Measurements from ENCODE around the gene PINLYP.

DNA sequence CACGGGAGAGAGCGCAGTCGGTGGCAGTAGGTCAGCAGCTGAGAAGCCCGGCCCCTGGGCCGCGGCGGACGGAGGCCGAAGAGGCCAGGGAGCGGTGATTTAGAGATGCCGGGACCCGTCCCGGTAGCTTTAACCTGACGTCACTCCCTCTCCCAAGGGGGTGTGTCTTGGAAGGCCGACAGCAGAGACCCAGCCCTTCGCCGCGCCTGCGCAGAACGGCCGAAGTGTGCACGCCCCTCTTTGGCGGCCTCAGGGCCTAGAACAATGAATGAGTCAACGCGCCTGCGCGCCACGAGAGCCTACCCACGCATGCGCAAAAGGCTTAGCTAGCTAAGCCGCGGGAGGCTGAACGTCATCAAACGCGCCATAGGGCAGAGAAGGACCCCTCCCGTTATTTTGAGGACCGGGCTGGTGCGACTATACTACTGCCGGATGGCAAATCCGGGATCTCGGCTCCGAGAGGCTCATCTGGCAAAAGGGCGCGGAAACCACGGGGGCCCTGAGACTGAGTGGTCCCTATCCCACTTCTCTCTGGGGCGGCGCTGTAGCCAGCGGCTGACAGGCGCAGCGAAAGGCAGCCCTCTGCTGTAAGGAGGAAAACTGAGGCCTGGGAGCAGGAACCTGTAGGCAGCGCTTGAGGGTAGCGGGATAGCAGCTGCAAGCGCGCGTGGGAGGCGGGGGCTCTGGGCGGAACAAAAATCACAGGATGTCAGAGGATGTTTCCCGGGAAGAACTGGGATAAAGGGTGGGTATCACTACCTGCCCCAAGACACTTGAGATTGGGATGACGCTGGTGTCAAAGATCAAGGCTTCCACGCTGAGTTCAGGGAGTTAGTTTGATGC lies 20.6 kb downstream of the PINLYP start, which contains the start of the genes IRGQ and ZNF576:
- no peak for TF ChIP-seq ZNF8 (CRISPR knock-in tag; IDR thresholded peaks at IDR 0.05)
- TF ChIP-seq ESRRG (CRISPR knock-in tag; IDR thresholded peaks at IDR 0.05) = no peak
- TF ChIP-seq ZFP30 (CRISPR knock-in tag; IDR thresholded peaks at IDR 0.05) = no peak
- TF ChIP-seq PPARA (CRISPR knock-in tag; IDR thresholded peaks at IDR 0.05; ENCODE audit: borderline replicate concordance) = no peak
- TF ChIP-seq, protein P1, sequence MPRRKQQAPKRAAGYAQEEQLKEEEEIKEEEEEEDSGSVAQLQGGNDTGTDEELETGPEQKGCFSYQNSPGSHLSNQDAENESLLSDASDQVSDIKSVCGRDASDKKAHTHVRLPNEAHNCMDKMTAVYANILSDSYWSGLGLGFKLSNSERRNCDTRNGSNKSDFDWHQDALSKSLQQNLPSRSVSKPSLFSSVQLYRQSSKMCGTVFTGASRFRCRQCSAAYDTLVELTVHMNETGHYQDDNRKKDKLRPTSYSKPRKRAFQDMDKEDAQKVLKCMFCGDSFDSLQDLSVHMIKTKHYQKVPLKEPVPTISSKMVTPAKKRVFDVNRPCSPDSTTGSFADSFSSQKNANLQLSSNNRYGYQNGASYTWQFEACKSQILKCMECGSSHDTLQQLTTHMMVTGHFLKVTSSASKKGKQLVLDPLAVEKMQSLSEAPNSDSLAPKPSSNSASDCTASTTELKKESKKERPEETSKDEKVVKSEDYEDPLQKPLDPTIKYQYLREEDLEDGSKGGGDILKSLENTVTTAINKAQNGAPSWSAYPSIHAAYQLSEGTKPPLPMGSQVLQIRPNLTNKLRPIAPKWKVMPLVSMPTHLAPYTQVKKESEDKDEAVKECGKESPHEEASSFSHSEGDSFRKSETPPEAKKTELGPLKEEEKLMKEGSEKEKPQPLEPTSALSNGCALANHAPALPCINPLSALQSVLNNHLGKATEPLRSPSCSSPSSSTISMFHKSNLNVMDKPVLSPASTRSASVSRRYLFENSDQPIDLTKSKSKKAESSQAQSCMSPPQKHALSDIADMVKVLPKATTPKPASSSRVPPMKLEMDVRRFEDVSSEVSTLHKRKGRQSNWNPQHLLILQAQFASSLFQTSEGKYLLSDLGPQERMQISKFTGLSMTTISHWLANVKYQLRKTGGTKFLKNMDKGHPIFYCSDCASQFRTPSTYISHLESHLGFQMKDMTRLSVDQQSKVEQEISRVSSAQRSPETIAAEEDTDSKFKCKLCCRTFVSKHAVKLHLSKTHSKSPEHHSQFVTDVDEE (CRISPR knock-in tag; IDR thresholded peaks at IDR 0.05) = no peak
- TF ChIP-seq PATZ1 (CRISPR knock-in tag; IDR thresholded peaks at IDR 0.05; ENCODE audit: borderline replicate concordance) = no peak
- TF ChIP-seq ZFP3 (CRISPR knock-in tag; IDR thresholded peaks at IDR 0.05) = no peak; the same call in 1 of the 2 replicates
- no peak for TF ChIP-seq RARB (CRISPR knock-in tag; IDR thresholded peaks at IDR 0.05)
- TF ChIP-seq CSDC2 (CRISPR knock-in tag; IDR thresholded peaks at IDR 0.05) = no peak
- TF ChIP-seq ZNF565 (CRISPR knock-in tag; conservative IDR thresholded peaks at IDR 0.05; ENCODE audit: low read depth) = no peak
- TF ChIP-seq, protein P2, sequence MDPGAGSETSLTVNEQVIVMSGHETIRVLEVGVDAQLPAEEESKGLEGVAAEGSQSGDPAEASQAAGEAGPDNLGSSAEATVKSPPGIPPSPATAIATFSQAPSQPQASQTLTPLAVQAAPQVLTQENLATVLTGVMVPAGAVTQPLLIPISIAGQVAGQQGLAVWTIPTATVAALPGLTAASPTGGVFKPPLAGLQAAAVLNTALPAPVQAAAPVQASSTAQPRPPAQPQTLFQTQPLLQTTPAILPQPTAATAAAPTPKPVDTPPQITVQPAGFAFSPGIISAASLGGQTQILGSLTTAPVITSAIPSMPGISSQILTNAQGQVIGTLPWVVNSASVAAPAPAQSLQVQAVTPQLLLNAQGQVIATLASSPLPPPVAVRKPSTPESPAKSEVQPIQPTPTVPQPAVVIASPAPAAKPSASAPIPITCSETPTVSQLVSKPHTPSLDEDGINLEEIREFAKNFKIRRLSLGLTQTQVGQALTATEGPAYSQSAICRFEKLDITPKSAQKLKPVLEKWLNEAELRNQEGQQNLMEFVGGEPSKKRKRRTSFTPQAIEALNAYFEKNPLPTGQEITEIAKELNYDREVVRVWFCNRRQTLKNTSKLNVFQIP (CRISPR knock-in tag; IDR thresholded peaks at IDR 0.05; ENCODE audit: borderline replicate concordance, low read depth) = no peak
- no peak for TF ChIP-seq ISL1 (CRISPR knock-in tag; IDR thresholded peaks at IDR 0.05)
- no peak for TF ChIP-seq ARNTL (CRISPR knock-in tag; IDR thresholded peaks at IDR 0.05; ENCODE audit: borderline replicate concordance, low read depth)
- TF ChIP-seq OSR1 (CRISPR knock-in tag; IDR thresholded peaks at IDR 0.05) = no peak
